Fibroblast of pulmonary artery (primary cell): ENCODE measurements around the gene LRRC8C.

ENCODE experiments used
- DNase-seq: peaks from one replicate; pipeline ENCODE4 v3.0.0-alpha.2; 2010; ENCODE audit warnings: low read depth
- H3K4me3 ChIP-seq: replicated peaks from 2 replicates; pipeline ENCODE4 v1.5.1; 2011; ENCODE audit warnings: low read depth, mild to moderate bottlenecking, control low read depth, low read length, moderate library complexity
- TF ChIP-seq, protein P1 (sequence below): IDR thresholded peaks from 2 replicates; pipeline ENCODE4 v1.5.1; 2011; ENCODE audit warnings: mild to moderate bottlenecking, control low read depth, low read length, inconsistent platforms; ENCODE audit errors: missing control alignments

The LRRC8C gene

GRCh38 chr1:89734442-89734841, 101.5 kb downstream of the LRRC8C start:
- DNase-seq, result no peak
- no peak overlapping the region for H3K4me3 ChIP-seq
- TF ChIP-seq, protein P1, sequence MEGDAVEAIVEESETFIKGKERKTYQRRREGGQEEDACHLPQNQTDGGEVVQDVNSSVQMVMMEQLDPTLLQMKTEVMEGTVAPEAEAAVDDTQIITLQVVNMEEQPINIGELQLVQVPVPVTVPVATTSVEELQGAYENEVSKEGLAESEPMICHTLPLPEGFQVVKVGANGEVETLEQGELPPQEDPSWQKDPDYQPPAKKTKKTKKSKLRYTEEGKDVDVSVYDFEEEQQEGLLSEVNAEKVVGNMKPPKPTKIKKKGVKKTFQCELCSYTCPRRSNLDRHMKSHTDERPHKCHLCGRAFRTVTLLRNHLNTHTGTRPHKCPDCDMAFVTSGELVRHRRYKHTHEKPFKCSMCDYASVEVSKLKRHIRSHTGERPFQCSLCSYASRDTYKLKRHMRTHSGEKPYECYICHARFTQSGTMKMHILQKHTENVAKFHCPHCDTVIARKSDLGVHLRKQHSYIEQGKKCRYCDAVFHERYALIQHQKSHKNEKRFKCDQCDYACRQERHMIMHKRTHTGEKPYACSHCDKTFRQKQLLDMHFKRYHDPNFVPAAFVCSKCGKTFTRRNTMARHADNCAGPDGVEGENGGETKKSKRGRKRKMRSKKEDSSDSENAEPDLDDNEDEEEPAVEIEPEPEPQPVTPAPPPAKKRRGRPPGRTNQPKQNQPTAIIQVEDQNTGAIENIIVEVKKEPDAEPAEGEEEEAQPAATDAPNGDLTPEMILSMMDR, result no peak

GRCh38 chr1:89735479-89735878, 102.6 kb downstream of the LRRC8C start:
- DNase-seq, result no peak
- TF ChIP-seq, protein P1, result no peak
- no peak overlapping the region for H3K4me3 ChIP-seq

GRCh38 chr1:89736937-89737733, 104.2 kb downstream of the LRRC8C start:
- TF ChIP-seq, protein P1, result no peak
- no peak overlapping the region for H3K4me3 ChIP-seq
- no peak for DNase-seq

GRCh38 chr1:89737985-89738510, 105.1 kb downstream of the LRRC8C start:
- no peak for DNase-seq
- no peak overlapping the region for H3K4me3 ChIP-seq
- TF ChIP-seq, protein P1, result no peak

GRCh38 chr1:89739013-89739843, 106.3 kb downstream of the LRRC8C start:
- DNase-seq, result peak; percentile 55
- no peak overlapping the region for H3K4me3 ChIP-seq
- TF ChIP-seq, protein P1, result no peak

DNA sequence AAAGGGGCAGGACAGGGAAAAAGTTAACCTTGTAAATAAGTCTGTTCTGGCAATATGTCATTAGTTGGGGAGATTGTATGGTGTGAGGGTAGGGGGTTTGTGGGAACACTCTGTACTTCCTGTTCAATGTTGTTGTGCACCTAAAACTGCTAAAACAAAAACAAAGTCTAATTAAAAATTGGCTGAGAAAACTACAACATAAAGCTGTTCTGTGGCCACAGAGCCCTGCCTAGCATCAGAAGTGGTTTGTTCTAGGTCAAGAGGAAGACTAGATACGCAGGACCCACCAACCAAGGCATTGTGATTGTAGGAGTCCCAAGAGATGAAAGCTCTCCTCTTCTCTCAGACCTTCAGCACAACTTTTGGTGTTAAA, 106.9 kb downstream of the LRRC8C start:
- no peak overlapping the region for H3K4me3 ChIP-seq
- no peak for DNase-seq
- TF ChIP-seq, protein P1, result no peak
